HTERT RPE-1 (cell line): ENCODE data around the gene MCAT.

Experiments
- in situ Hi-C: fragments of 300-500 bp; cut with MboI; formaldehyde crosslinking; loops from 4 replicates; pipeline ENCODE4 v1.14.3; 2020; ENCODE audit warnings: low sequenced_read_pairs

MCAT gene

DNA sequence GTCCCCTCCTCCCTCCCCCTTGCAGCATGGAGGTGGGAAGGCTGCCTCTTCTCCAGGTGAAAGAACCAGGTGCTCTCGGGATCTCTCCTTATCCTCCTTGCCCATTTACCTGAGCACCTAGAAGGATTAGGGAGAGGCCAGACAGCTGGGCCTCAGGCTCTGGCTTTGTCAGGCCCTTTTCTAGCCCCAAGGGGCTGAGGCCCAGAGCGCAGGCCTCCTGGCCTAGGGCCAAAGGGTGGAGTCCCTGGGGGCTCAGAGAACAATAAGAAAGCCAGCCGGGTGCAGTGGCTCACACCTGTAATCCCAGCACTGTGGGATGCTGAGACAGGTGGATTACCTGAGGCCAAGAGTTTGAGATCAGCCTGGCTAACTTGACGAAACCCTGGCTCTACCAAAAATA is 48.6 kb downstream of the MCAT start:
- in situ Hi-C loops: no loop called here

DNA sequence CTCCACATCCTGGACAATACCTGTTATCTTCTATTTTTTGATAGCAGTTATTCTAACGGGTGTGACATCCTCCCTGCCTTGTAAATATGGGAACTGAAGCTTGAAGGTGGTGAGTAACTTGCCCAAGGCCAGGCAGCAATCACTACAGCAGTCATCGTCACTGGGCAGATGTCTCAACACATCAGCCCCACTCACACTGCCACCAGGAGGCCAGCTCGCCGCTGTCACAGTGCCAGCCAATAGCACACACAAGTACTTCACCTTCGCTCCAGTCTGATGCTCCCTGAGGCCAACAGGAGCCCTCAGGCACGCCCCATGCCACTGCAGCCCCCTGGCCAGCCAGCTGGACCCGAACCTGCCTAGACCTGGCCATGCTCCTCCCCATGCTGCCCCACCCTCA is 49.1 kb downstream of the MCAT start:
- in situ Hi-C loops: no loop called here

DNA sequence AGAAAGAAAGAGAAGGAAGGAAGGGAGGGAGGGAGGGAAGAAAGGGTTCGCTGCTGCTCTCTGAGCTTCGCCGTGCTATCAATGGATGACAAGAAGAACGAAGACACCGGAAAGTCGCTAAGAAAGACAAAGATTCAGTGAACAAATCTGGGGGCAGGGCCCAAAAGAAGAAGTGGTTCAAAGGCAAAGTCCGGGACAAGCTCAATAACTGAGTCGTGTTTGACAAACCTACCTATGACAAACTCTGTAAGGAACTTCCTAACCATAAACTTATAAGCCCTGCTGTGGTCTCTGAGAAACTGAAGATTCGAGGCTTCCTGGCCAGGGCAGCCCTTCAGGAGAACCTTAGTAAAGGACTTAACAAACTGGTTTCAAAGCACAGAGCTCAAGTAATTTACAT is 51.1 kb downstream of the MCAT start:
- in situ Hi-C loops: no loop called here

DNA sequence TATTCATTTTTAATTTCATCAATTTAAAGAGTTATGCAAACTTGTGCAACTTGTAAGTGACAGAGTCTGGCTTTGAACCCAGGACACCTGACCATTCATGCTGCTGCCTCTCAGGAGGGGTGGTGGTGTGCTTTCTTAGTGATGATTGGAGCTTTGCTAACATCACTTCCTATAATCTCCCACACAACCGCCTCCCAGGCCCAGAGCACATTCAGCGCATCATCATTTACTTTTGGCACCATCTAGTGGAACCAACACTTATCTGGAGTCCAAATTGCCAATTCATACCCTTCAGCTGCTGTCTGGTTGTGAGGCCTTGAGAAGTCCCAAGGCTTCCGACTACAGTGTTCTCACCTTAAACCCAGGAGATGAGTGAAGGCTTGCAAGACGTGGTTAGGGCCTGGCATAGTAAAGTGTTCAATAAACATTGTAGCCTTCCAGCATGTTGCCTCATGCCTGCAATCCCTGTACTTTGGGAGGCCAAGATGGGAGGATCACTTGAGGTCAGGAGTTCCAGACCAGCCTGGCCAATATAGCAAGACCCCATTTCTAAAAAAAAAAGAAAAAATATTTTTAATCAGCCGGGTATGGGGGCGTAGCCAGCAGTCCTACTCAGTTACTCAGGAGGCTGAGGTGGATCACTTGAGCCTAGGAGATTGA is 52.9 kb downstream of the MCAT start:
- in situ Hi-C loops: no loop called here

DNA sequence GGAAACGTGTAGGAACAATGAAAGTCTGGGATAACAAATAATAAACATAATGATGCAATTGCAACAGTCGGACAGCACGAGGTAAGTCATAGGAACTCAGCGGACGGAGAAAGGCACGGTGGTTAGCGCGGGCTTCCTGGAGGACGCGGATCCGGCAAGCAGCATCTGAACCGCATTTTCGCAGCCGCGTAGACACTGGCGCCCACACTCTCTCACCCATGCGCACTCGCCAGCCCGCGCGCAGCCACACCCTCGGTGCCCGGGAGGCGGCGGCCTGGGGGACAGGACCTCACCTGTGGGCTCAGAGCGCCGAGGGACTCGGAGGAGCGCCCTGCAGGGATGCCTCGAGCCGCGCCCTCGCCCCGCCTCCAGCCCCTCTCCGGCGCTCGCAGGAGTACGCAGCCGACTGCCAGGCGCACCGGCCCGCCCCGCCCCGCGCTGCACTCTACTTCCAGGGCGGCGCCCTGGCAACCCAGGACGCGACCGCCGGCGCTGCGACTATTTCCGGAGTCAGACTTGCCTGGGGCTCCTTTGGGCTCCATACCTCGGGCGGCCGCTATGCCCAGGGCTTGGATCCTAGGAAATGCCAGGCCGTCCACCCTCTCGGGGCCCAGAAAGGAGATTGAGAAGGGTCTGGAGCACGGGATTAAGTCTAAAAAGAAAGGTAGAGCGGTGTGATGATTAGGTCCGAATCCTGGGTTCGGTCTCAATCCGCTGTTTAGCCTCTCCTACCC is 54.0 kb downstream of the MCAT start, which contains the start of gene TTLL1:
Gene TTLL1 (minus strand): TSS at position 408 of the 734 bp plus-strand sequence. CDS start 13,805 bp downstream, outside the sequence.
- in situ Hi-C loops: no loop called here

DNA sequence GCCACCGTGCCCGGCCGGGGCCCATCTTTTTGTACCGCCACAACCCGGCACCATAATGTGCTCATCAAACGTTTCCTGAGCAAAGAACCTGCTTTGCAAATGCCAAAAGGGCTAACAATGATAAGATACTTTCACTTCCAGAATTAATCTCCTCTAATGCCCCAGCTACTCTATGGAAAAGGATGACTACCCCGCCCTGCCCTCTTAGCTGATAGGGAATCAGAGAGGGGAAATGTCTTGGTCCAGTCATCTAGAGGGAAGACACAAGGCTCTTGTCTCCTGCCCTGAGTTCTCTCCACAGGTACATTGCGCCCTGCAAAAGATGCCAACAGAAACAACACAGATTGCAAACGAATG is 54.6 kb downstream of the MCAT start:
- in situ Hi-C loops: no loop called here

DNA sequence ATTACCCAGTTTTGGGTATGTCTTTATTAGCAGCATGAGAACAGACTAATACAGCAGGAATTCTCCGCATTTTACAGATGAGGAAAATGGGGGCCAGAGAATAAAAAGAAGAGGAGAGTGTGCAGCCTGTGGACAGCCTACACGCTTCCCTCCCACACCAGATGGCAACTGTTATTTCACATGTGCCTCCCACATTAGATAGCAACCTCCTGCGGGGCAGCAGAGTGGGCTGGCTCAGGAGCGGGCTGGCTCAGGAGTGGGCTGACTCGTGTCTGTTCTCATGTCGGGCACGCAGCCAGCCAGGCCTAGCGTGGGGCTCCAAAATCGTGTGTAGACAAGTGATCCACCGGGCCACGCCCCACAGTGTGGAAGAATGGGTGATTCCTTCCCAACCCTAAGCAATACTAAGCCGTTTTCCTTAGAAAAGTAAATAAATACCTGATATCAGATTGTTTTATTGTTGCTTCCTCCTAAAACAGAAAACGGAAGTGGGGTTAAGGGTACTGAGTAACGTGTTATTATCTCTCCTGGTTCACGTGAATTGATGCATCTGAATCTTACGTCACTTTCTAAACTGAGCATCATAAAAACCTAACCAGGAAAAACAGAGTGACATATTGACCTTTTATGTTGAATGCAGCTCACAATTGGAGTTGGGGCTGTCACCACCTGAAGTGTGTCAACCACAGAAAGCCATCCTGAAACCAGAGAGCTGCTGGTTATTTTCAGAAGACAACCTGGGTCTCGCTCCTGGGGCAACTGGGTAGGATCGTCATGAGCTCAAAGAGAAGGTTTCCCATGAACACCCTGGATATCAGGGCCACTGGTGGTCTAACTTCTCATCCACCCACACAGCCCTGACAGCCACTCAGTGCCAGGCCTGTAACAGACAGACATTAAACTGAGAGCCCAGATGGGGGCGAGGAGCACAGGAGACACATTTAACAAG is 57.3 kb downstream of the MCAT start:
- in situ Hi-C loops: no loop called here
